Occipital lobe (tissue), 2 donors: Measurements from ENCODE around the gene OMP. TPM values are rescaled to one million over a fixed set of nuclear protein-coding genes. Genes with fewer than 3 reads are reported as not detected.

ENCODE experiments used
- DNase-seq: peaks from one replicate; lab custom pipeline; 2025; lab: John Stamatoyannopoulos, UW
- total RNA-seq: library from RNA; depleted of rRNA; stranded (reverse); fragments of >200 nt; gene quantifications from one replicate; pipeline ENCODE4 v1.2.3, GENCODE V29; 2014

Gene OMP
- total RNA-seq, 1 donor from 2014 or later, result not detected

- DNase-seq, result no peak
Measured at GRCh38 chr11:77139201-77139600, 36.6 kb downstream of the OMP start.

DNA sequence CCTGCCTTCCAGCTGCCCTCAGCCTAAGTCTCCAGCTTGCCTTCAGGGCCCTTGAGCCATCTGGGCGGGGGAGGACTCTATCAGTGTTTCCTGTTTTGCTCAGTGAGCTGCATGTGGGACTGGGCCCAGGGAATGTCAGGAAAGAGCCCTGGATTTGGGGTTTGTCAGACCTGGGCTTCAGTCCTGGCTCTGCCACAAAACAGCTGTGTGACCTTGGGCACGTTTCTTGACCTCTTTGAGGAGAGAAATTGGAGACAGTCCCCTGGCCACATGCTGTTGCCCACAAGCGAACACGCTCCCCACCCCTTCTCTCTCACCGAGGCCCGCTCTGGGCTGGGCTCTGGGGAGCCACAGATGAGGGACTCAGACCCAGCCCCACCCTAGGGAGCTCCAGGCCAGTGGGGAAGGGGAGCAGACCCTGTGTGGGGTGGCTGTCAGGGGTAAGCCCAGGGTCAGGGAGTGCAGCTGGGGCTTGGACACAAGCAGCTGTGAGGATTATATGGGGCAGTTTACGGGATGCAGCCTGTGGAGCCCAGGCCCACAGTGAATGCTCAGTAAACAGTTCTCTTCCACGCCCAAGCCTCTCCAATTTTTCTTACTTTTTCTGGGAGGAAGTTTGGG is 37.7 kb downstream of the OMP start:
- DNase-seq, result no peak

GRCh38 chr11:77141034-77141433 is 38.4 kb downstream of the OMP start:
- DNase-seq, result no peak

GRCh38 chr11:77141475-77141874 is 38.8 kb downstream of the OMP start:
- no peak for DNase-seq

- DNase-seq, result no peak
Measured at GRCh38 chr11:77142091-77142975, 39.7 kb downstream of the OMP start.

DNA sequence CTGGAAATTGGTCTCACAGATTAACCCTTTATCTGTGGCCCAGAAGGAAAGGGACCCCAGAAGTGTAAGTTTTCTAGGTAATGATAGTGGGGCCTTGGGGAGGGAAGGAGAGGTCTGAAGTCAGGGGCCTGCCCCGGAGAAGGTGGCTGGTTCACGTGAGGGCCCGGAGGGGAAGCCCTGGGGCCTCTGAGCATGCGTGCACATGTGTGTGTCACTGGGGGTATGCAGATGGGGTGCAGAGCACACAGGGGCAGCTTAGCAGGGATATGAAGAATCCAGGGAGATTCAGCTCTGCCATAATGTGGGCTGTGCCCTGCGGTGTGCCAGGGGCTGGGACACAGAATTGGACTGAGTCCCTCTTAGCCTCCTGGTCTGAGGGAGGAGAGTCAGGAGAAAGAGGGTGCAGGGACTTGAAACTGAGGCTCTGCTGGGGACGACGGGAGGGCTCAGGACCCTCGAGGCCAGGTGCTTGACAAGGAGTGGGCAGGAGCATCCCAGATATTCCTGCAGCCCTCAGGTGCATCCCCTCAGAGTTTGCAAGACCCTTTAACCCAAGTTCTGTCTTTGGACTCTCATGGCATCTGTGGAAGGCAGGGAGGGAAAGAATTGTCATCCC is 40.9 kb downstream of the OMP start:
- no peak for DNase-seq

DNA sequence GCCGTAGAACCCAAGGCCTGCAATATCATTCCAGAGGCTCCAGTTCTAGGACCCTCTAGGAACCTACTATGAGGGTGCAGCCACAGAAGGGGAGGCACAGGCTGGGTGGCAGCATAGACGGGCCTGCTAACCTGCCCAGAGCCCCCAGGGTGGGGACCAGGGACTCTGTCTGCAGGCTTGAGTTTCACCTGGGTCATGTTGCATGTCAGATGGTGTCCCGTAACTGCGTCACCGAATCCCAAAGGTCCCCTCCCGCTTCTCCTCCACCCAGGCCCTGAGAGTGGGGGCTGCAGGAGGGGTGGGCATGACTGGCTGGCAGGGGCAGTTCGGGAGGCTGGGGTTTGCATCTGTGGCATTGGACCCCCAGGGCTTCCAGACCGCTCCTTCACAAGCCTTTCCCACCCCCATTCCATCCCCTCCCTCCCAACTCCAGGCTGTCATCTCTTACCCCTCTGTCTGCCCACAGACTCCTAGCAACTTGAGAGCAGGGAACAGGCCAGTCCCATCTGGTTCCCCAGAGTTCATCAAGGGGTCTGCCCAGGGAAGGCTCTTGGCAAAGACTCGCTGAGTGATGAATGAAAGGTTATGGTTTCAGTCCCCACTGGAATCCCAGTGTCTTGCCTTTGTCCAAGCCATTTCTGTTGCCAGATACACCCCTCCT is 41.7 kb downstream of the OMP start:
- DNase-seq, result no peak

DNA sequence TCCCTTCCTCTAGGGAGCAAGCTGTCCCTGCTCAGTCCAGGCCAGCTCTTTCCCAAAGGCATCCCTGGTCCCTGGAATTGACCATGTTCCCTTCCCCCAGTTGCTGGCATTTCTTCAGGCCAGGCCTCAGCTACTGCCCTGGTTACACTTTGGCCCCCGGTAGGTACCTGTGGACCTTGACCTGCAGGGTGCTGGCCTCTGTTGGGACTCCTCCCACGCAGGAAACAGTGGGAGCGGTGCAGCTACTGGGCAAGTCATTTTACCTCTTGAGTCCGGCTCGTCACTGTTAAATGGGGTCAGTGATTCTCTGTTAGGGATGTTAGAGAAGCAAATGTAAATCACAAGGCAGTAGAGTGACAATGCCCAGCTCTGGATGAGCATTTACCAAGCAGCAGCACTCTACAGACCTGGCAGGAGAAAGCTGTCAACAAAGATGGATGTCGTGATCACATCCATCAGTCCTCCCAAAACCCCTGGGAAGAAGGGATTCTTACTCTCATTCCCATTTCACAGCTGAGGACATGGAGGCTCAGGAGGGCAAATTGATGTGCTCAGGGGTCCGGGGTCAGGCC is 42.3 kb downstream of the OMP start:
- DNase-seq, result no peak

GRCh38 chr11:77146261-77147035 is 43.8 kb downstream of the OMP start:
- no peak for DNase-seq

GRCh38 chr11:77147036-77147315 is 44.3 kb downstream of the OMP start:
- DNase-seq, result no peak

DNA sequence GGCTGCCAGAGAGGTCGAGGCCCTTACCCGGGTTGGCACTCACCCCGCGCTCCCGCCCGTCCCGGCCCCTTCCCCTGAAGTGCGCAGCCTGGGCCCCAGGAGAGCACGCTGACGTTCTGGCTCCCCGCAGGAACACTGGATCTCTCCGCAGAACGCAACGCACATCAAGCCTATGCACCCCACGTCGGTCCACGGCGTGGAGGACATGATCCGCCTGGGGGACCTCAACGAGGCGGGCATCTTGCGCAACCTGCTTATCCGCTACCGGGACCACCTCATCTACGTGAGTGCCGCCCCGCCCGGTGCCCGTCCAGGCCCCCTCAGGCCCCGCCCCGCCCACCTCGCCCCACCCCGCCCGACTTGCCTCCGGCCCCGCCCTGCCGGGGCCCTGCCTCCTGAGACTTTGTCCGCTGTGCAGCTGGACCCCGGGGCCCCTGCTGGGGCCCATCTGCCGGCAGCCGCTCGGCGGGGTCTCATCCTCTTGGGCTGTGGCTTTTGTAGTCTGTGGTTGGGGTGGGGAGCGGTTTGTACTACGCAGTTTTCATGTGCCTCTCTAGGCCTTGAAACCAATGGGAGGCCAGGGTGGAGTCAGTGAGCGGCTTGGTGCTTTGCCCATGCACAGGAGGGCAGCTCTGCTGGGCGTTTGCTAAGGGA is 45.2 kb downstream of the OMP start:
- DNase-seq, result no peak

DNA sequence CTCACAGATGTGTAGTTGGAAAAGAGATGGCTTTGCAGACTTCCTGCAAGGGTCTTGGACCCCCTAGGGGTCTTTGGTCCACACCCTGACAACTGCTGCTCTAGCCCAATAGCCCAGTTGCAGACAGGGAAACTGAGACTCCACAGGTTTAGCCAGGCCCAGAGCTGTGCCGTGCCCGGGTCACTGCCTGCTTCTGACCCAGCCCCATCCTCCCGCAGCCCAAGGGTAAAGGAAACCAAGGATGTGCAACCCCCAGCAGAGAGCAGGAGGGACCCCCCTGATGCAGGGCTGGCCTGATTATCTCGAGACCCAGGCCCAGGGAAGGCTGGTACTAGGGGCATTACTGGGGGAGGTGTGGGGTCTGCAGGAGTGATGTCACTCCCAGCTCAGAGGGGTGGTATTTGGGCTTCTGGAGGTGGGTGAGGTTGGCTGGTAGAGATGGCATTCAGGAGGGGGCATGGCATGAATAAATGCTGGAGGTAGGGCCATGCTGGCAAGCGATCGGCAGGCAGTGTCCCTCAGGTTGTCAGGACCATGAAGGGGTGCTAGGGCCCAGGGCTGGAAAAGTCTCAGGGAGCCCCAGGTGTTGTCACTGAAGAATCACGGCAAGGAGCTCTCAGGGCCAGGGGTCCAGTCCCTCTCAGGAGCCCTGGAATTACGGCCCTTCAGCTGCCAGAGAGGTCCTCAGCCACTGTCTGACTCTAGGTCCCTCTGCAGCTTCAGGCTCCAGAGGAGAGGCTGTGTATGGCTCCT is 46.5 kb downstream of the OMP start:
- no peak for DNase-seq

GRCh38 chr11:77149716-77150392 is 47.2 kb downstream of the OMP start:
- DNase-seq, result no peak

- DNase-seq, result no peak
Measured at GRCh38 chr11:77150836-77151235, 48.2 kb downstream of the OMP start.

DNA sequence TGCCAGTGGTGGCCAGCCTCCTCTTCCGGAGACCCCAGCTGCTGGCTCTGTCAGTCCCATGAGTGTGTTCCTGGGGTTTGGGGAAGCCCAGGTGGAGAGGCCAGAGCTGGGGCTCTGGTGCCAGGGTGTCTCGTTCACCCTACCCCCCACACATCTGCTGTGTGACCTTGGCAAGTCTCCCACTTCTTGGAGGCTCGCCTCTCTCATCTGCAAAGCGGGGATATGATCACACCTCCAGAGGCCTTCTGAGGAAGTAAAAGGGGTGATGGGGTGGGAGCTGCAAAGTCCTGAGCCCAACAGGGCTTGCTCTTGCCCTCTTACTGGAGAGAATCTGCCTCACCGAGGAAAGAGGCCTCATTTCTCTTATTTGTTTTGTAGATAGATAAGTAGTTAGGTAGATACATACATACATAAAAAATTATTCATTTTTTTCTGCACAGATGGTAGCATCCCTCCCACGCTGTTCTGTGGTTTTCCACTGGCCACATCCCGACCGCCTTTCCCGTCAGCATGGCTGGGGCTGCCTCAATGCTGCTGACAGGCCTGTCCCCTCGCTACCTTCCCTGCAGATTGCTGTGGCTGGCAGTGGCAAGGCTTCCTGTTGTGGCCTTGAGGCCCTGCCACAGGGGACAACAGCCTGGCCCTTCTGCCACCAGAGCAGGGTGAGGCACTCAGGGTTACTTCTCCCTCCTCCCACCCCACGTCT is 49.3 kb downstream of the OMP start:
- DNase-seq, result peak; percentile 62

- no peak for DNase-seq
Measured at GRCh38 chr11:77152846-77153245, 50.2 kb downstream of the OMP start.
